GM23338 (cell line): ENCODE measurements around the gene ZC3H8.

Source experiments
- CREB1 ChIP-seq: fragments of 250-450 bp; sonication (Bioruptor Pico); IDR thresholded peaks from 2 replicates; pipeline ENCODE4 v1.5.0; 2020; ENCODE audit warnings: low read depth, mild to moderate bottlenecking, moderate library complexity
- CTCF ChIP-seq, 2 experiments: fragments of 200-600 bp in 1 of 2; sonication (generic) in 1 of 2; conservative IDR thresholded peaks; 2 replicates each; pipeline versions ENCODE4 v1.5.1 to v1.6.1; 2016 to 2017; ENCODE audit warnings: antibody characterized with exemption in 2 of 2, low read depth in 2 of 2, mild to moderate bottlenecking in 2 of 2, moderate library complexity in 1 of 2
- EZH2 ChIP-seq: fragments of 200-600 bp; sonication (generic); IDR thresholded peaks from one replicate; pipeline ENCODE4 v1.8.0; 2017; ENCODE audit warnings: antibody characterized with exemption, mild to moderate bottlenecking, low read depth; ENCODE audit not compliant: unreplicated experiment
- EZH2phosphoT487 ChIP-seq: fragments of 200-600 bp; sonication (generic); IDR thresholded peaks from one replicate; pipeline ENCODE4 v1.8.1; 2018; ENCODE audit warnings: antibody characterized with exemption; ENCODE audit not compliant: unreplicated experiment
- JUNB ChIP-seq: IDR thresholded peaks from one replicate; pipeline ENCODE4 v1.6.1; 2016; ENCODE audit warnings: antibody characterized with exemption; ENCODE audit not compliant: unreplicated experiment
- NANOG ChIP-seq: IDR thresholded peaks from 2 replicates; pipeline ENCODE4 v1.6.1; 2016; ENCODE audit warnings: antibody characterized with exemption, borderline replicate concordance
- POLR2AphosphoS5 ChIP-seq: IDR thresholded peaks from 2 replicates; pipeline ENCODE4 v1.6.1; 2016; ENCODE audit warnings: antibody characterized with exemption, low read depth
- STAT1 ChIP-seq: IDR thresholded peaks from one replicate; pipeline ENCODE4 v1.6.1; 2016; ENCODE audit warnings: antibody characterized with exemption; ENCODE audit not compliant: unreplicated experiment
- ZNF114 ChIP-seq: fragments of 250-450 bp; sonication (Bioruptor Pico); IDR thresholded peaks from 2 replicates; pipeline ENCODE4 v1.5.0; 2020; ENCODE audit warnings: mild to moderate bottlenecking, moderate library complexity
- ZNF331 ChIP-seq: fragments of 250-450 bp; sonication (Bioruptor Pico); IDR thresholded peaks from 2 replicates; pipeline ENCODE4 v1.5.0; 2020; ENCODE audit warnings: low read depth, mild to moderate bottlenecking, moderate library complexity
- TF ChIP-seq, protein P1 (sequence below): IDR thresholded peaks from one replicate; pipeline ENCODE4 v1.6.1; 2018; ENCODE audit warnings: antibody characterized with exemption; ENCODE audit not compliant: unreplicated experiment
- TF ChIP-seq, protein P2 (sequence below): IDR thresholded peaks from 2 replicates; pipeline ENCODE4 v1.6.1; 2016; ENCODE audit warnings: antibody characterized with exemption
- TF ChIP-seq, protein P3 (sequence below): fragments of 250-450 bp; sonication (Bioruptor Pico); IDR thresholded peaks from 2 replicates; pipeline ENCODE4 v1.5.0; 2020; ENCODE audit warnings: mild to moderate bottlenecking, moderate library complexity

GRCh38 chr2:112166806-112167499 is 87.9 kb downstream of the ZC3H8 start:
- TF ChIP-seq, protein P1, sequence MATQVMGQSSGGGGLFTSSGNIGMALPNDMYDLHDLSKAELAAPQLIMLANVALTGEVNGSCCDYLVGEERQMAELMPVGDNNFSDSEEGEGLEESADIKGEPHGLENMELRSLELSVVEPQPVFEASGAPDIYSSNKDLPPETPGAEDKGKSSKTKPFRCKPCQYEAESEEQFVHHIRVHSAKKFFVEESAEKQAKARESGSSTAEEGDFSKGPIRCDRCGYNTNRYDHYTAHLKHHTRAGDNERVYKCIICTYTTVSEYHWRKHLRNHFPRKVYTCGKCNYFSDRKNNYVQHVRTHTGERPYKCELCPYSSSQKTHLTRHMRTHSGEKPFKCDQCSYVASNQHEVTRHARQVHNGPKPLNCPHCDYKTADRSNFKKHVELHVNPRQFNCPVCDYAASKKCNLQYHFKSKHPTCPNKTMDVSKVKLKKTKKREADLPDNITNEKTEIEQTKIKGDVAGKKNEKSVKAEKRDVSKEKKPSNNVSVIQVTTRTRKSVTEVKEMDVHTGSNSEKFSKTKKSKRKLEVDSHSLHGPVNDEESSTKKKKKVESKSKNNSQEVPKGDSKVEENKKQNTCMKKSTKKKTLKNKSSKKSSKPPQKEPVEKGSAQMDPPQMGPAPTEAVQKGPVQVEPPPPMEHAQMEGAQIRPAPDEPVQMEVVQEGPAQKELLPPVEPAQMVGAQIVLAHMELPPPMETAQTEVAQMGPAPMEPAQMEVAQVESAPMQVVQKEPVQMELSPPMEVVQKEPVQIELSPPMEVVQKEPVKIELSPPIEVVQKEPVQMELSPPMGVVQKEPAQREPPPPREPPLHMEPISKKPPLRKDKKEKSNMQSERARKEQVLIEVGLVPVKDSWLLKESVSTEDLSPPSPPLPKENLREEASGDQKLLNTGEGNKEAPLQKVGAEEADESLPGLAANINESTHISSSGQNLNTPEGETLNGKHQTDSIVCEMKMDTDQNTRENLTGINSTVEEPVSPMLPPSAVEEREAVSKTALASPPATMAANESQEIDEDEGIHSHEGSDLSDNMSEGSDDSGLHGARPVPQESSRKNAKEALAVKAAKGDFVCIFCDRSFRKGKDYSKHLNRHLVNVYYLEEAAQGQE: no peak
- no peak for TF ChIP-seq CTCF (conservative IDR thresholded peaks at IDR 0.05; ENCODE audit: low read depth in 2 of 2)
- TF ChIP-seq JUNB: no peak
- no peak for TF ChIP-seq NANOG
- TF ChIP-seq POLR2AphosphoS5: no peak
- no peak for TF ChIP-seq ZNF331 (CRISPR knock-in tag)
- no peak for TF ChIP-seq EZH2phosphoT487
- TF ChIP-seq EZH2: no peak
- TF ChIP-seq, protein P2, sequence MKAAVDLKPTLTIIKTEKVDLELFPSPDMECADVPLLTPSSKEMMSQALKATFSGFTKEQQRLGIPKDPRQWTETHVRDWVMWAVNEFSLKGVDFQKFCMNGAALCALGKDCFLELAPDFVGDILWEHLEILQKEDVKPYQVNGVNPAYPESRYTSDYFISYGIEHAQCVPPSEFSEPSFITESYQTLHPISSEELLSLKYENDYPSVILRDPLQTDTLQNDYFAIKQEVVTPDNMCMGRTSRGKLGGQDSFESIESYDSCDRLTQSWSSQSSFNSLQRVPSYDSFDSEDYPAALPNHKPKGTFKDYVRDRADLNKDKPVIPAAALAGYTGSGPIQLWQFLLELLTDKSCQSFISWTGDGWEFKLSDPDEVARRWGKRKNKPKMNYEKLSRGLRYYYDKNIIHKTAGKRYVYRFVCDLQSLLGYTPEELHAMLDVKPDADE: no peak
- no peak for TF ChIP-seq CREB1 (CRISPR knock-in tag)
- no peak for TF ChIP-seq STAT1
- TF ChIP-seq, protein P3, sequence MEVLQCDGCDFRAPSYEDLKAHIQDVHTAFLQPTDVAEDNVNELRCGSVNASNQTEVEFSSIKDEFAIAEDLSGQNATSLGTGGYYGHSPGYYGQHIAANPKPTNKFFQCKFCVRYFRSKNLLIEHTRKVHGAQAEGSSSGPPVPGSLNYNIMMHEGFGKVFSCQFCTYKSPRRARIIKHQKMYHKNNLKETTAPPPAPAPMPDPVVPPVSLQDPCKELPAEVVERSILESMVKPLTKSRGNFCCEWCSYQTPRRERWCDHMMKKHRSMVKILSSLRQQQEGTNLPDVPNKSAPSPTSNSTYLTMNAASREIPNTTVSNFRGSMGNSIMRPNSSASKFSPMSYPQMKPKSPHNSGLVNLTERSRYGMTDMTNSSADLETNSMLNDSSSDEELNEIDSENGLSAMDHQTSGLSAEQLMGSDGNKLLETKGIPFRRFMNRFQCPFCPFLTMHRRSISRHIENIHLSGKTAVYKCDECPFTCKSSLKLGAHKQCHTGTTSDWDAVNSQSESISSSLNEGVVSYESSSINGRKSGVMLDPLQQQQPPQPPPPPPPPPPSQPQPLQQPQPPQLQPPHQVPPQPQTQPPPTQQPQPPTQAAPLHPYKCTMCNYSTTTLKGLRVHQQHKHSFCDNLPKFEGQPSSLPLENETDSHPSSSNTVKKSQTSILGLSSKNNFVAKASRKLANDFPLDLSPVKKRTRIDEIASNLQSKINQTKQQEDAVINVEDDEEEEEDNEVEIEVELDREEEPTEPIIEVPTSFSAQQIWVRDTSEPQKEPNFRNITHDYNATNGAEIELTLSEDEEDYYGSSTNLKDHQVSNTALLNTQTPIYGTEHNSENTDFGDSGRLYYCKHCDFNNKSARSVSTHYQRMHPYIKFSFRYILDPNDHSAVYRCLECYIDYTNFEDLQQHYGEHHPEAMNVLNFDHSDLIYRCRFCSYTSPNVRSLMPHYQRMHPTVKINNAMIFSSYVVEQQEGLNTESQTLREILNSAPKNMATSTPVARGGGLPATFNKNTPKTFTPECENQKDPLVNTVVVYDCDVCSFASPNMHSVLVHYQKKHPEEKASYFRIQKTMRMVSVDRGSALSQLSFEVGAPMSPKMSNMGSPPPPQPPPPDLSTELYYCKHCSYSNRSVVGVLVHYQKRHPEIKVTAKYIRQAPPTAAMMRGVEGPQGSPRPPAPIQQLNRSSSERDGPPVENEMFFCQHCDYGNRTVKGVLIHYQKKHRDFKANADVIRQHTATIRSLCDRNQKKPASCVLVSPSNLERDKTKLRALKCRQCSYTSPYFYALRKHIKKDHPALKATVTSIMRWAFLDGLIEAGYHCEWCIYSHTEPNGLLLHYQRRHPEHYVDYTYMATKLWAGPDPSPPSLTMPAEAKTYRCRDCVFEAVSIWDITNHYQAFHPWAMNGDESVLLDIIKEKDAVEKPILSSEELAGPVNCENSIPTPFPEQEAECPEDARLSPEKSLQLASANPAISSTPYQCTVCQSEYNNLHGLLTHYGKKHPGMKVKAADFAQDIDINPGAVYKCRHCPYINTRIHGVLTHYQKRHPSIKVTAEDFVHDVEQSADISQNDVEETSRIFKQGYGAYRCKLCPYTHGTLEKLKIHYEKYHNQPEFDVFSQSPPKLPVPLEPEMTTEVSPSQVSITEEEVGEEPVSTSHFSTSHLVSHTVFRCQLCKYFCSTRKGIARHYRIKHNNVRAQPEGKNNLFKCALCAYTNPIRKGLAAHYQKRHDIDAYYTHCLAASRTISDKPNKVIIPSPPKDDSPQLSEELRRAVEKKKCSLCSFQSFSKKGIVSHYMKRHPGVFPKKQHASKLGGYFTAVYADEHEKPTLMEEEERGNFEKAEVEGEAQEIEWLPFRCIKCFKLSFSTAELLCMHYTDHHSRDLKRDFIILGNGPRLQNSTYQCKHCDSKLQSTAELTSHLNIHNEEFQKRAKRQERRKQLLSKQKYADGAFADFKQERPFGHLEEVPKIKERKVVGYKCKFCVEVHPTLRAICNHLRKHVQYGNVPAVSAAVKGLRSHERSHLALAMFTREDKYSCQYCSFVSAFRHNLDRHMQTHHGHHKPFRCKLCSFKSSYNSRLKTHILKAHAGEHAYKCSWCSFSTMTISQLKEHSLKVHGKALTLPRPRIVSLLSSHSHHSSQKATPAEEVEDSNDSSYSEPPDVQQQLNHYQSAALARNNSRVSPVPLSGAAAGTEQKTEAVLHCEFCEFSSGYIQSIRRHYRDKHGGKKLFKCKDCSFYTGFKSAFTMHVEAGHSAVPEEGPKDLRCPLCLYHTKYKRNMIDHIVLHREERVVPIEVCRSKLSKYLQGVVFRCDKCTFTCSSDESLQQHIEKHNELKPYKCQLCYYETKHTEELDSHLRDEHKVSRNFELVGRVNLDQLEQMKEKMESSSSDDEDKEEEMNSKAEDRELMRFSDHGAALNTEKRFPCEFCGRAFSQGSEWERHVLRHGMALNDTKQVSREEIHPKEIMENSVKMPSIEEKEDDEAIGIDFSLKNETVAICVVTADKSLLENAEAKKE (CRISPR knock-in tag): no peak
- no peak for TF ChIP-seq ZNF114 (CRISPR knock-in tag)
